Measurements from ENCODE around the gene CAPN10. TPM values are rescaled to one million over a fixed set of nuclear protein-coding genes. Genes with fewer than 3 reads are reported as not detected.
A peak's percentile ranks its signal among the peaks of the same experiment; 100 is the strongest.

CAPN10 gene
- total RNA-seq, 4 donors from 2014 or later: 41.9 to 118 (median 48.7) TPM

DNA sequence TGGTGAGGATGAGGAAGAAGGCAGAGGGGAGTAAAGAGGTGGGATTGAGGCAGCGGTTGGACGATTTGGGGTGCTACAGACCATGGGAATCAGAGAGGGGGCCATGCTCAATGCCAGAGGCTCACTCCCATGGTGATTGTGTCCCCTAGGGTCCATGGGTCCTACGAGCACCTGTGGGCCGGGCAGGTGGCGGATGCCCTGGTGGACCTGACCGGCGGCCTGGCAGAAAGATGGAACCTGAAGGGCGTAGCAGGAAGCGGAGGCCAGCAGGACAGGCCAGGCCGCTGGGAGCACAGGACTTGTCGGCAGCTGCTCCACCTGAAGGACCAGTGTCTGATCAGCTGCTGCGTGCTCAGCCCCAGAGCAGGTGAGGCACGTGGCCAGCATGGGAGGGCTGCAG lies 5.2 kb downstream of the CAPN10 start:
- in situ Hi-C loops (cut with MboI; ENCODE audit: low pct_ligation_motif_present in 1 of 4, low pct_unique_long_range_greater_than_20kb in 1 of 4, low sequenced_read_pairs in 3 of 4): no loop called here
- peaks cover 10 to 20% (median 15%) of the 10 kb centered on the region in 4 donors for H3K4me1 ChIP-seq
- H3K36me3 ChIP-seq: peaks cover 0 to 5% (median 0%) of the 10 kb centered on the region in 4 donors
- intact Hi-C loops (cut with DNase I; ENCODE audit: low total_unique reads): no loop called here
- no peak for DNase-seq
- H3K27ac ChIP-seq: no peak overlapping the region
- 94 to 100% methylated on average over 2 to 13 of the region's 13 CpGs for WGBS, 2 donors (ENCODE audit: low coverage in 1 of 2)
- H3K27me3 ChIP-seq: no peaks in the 10 kb centered on the region
- TF ChIP-seq EP300 (IDR thresholded peaks at IDR 0.05; ENCODE audit: low read depth) (no peak), POLR2A (IDR thresholded peaks at IDR 0.05) (no peak), CTCF (IDR thresholded peaks at IDR 0.05) (no peak), POLR2AphosphoS5 (IDR thresholded peaks at IDR 0.05) (no peak)
- no peak overlapping the region for H3K4me3 ChIP-seq
- no peaks in the 10 kb centered on the region for H3K9me3 ChIP-seq

GRCh38 chr2:240593026-240593702 lies 6.6 kb downstream of the CAPN10 start:
- no peak for TF ChIP-seq CTCF (IDR thresholded peaks at IDR 0.05)
- TF ChIP-seq POLR2A (IDR thresholded peaks at IDR 0.05): no peak
- no peak for TF ChIP-seq EP300 (IDR thresholded peaks at IDR 0.05; ENCODE audit: low read depth)
- no peak for TF ChIP-seq POLR2AphosphoS5 (IDR thresholded peaks at IDR 0.05)
- H3K9me3 ChIP-seq: no peaks in the 10 kb centered on the region
- H3K4me1 ChIP-seq: peaks cover under 1 to 7% (median 5%) of the 10 kb centered on the region in 4 donors
- peaks cover 0 to 5% (median 0%) of the 10 kb centered on the region in 4 donors for H3K36me3 ChIP-seq
- H3K27me3 ChIP-seq: no peaks in the 10 kb centered on the region
- in situ Hi-C loops (cut with MboI; ENCODE audit: low pct_ligation_motif_present in 1 of 4, low pct_unique_long_range_greater_than_20kb in 1 of 4, low sequenced_read_pairs in 3 of 4) (no loop called here), intact Hi-C loops (cut with DNase I; ENCODE audit: low total_unique reads) (no loop called here)
- no peak for DNase-seq
- H3K27ac ChIP-seq: no peak overlapping the region
- WGBS, 2 donors (ENCODE audit: low coverage in 1 of 2): 90% methylated on average over 20 of the region's 20 CpGs; no CpG with 5 or more reads in 1 of the 2 donors
- no peak overlapping the region for H3K4me3 ChIP-seq

DNA sequence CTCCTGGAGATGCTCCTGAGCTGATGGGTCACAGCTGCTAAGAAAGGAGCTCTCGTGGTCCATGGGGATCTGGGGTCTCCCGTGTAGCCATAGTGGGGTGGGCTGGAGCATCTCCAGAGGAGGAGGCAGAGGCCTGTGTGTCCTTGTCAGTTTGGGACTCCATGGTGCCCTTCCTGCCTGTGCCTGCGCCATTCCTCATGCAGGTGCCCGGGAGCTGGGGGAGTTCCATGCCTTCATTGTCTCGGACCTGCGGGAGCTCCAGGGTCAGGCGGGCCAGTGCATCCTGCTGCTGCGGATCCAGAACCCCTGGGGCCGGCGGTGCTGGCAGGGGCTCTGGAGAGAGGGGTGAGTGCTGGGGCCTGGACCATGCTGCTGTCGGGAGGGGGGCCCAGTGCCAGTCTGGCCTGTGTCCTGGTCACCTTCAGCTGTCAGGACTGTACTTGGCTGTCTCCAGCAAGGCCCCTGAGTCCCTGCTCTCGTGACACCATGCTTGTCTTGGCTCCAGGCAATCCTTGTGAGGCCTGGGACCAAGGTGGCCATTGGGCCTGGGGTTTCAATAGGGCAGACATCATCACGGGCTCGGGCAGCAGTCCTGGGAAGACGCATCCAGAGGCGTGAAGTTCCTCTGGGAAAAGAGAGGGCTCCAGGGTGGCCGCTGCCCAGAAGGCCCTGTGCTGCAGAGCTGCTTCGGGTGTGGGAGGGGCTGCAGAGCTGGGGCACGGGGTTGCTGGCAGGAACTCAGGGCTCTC lies 7.3 kb downstream of the CAPN10 start:
- peak; percentile 5 for DNase-seq
- TF ChIP-seq POLR2A (IDR thresholded peaks at IDR 0.05): no peak
- no peak for TF ChIP-seq EP300 (IDR thresholded peaks at IDR 0.05; ENCODE audit: low read depth)
- TF ChIP-seq CTCF (IDR thresholded peaks at IDR 0.05): no peak
- no peak for TF ChIP-seq POLR2AphosphoS5 (IDR thresholded peaks at IDR 0.05)
- intact Hi-C loops (cut with DNase I; ENCODE audit: low total_unique reads): no loop called here
- in situ Hi-C loops (cut with MboI; ENCODE audit: low pct_ligation_motif_present in 1 of 4, low pct_unique_long_range_greater_than_20kb in 1 of 4, low sequenced_read_pairs in 3 of 4): no loop called here
- H3K27me3 ChIP-seq: no peaks in the 10 kb centered on the region
- peaks cover 0 to 5% (median 0%) of the 10 kb centered on the region in 4 donors for H3K36me3 ChIP-seq
- no peaks in the 10 kb centered on the region for H3K9me3 ChIP-seq
- no peak overlapping the region for H3K4me3 ChIP-seq
- peaks cover 0 to 4% (median 0%) of the 10 kb centered on the region in 4 donors for H3K4me1 ChIP-seq
- WGBS, 2 donors (ENCODE audit: low coverage in 1 of 2): 80 to 93% methylated on average over 2 to 18 of the region's 19 CpGs
- no peak overlapping the region for H3K27ac ChIP-seq
